HG03039 (cell line): Measurements from ENCODE around the gene DGKD.

Experiments used
- ATAC-seq: cut with Tn5 transposase; IDR thresholded peaks from one replicate; pipeline ENCODE4 v1.9.1; 2021; ENCODE audit warnings: mild to moderate bottlenecking, moderate library complexity; ENCODE audit not compliant: unreplicated experiment

DGKD gene

GRCh38 chr2:233423552-233423860 is 69.2 kb downstream of the DGKD start:
- ATAC-seq, result no peak

DNA sequence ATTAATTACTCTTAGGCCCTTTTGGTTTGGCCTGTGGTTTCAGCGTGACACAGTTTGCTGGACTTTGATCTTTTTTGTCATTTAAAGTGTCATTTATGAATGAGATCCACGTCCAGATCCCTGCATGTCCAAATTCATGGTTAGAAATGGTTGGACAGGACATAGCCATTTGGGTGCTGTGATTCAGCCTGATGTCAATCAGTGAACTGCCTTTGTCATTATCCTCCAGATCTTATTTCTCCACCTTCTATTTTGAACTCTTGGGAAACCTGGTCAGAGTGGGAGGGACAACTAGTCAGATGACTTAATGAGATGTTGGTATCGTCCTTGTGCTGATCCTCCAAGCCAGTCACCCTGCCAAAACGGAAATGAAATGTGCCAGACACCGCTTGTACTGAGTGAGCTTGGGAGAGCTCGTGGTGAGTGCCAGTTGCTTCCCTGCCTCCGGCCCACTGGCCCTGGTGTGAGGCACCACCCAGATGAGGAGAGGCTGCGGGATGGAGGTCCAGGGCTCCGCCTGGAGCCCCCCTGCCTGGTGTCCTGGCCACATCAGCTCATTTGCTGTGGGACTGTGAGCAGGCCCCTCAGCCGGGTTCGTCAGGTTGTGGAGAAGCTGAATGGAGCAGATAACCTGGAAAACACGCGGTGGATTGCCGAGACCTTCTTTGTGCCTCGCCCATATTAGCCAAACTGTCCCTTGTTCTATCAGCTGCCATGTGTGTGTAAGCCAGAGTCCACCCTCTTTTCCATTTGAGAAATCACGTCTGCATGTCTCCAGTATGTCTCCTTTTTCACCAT is 70.1 kb downstream of the DGKD start:
- no peak for ATAC-seq

GRCh38 chr2:233426619-233427342 is 72.5 kb downstream of the DGKD start:
- ATAC-seq, result no peak

DNA sequence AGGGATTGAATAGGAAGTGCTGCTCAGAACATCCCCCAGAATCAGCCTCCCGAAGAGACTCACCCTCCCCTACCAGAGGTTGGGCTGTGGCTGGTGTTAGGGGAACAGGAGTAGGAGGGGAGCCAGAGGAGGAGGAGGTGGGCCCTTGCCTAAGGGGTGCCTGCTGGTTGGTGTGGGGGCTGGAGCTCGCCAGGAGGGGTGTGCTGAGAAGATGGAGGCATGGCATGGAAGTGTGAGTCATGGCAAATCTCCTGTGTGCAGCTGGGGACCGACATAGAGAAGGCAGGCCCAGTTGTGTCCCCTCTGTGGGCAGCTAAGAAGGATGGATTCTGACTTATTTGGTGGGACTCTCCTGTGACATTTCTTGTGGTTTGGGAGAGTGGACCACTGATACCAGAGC is 73.7 kb downstream of the DGKD start:
- no peak for ATAC-seq

DNA sequence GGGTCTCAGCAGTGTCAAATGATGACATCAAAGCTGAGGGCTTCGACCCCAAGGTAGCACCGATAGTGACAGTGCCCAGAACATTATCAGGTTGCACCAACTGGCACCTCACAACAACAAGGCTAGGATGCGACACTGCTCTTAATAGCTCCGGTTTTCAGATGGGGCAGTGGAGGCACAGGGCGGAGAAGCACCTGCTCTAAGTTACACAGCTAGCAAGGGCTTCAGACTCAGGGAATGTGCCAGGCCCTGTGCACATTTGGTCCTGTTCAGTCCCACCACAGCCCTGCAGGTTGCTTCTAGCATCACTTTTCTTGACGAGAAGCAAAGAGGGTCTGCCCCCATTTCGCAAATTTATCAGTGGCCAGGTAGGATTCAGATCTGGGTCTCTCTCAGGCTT is 74.1 kb downstream of the DGKD start:
- ATAC-seq, result no peak

GRCh38 chr2:233429175-233429897 is 75.0 kb downstream of the DGKD start:
- no peak for ATAC-seq

DNA sequence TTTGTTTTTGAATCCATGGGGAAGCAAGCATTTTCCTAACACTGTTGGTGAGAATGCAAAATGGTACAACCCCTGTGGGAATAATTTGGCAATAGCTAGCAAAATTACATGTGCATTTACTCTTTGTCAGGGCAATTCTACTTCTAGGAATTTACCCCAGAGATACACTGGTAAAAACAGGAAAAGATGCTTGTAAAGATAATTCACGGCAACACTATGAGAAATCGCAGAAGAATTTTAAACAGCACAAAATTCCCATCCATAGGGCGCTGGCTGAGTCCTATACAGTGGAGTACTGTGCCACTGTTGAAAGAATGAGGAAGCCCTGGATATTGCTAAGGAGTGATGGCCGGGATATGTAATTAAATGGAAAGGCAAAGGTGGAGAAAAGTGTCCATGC is 75.8 kb downstream of the DGKD start:
- ATAC-seq, result no peak

GRCh38 chr2:233430651-233431050 is 76.4 kb downstream of the DGKD start:
- no peak for ATAC-seq

DNA sequence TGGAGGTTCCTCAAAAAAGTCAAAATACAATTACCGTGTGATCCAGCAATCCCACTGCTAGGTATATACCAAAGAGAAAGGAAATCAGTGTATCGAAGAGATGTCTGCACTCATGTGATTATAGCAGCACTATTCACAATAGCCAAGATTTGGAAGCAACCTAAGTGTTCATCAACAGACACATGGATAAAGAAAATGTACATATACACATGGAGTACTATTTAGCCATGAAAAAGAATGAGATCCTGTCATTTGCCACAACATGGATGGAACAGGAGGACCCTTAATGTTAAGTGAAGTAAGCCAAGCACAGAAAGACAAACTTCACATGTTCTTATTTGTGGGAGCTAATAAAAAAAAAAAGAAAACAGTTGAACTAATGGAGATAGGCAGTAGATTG is 78.7 kb downstream of the DGKD start:
- ATAC-seq, result no peak

DNA sequence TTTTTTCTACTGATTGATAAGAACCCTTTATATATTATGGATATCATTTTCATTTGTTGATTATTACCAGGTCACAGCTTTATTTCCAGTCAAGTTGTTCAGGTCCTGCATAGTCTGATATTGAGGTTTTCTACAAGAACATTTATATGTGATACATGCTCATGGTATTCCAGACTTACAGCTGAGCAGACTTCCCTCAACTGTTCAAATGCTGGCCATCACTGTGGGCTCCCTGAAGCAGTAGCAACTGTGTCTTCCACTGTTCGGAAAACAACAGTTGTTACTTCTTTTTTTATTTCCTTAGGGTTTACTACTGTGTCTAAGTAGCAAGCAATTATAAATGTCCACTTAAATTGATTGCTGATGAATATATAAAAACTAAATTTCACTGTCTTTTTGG is 79.5 kb downstream of the DGKD start:
- no peak for ATAC-seq

GRCh38 chr2:233434666-233435330 is 80.5 kb downstream of the DGKD start:
- no peak for ATAC-seq

DNA sequence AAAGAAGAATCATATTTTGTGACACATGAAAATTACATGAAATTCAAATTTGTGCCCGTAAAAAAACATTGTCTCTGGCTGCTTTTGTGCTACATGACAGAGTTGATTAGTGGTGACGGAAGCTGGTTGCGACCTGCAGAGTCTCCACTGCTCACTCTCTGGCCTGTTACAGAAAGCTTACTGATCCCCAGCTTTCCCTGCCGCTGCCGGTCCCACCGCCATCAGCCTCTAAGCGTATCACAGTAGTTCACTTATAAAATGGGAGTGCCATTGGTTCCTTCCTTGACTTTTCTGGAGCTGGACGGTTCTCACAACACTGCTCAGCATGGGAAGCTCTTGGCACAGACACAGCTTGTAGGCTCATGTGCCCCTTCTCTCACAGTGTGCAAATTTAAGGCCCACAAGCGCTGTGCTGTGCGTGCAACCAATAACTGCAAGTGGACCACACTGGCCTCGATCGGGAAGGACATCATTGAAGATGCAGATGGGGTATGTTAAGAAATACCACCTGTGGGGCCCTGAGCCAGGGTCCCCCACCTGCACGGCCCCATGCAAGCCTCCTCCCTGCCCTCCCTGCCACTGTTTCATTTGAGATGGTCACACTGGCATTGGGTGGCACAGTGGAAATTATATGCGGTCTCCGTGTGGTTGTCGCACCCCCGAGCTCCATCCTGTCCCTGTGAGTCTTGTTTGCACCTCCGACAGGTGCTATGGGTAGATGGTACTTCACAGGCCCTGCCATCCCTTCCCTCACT is 81.3 kb downstream of the DGKD start:
- no peak for ATAC-seq

GRCh38 chr2:233436191-233436581 is 81.9 kb downstream of the DGKD start:
- ATAC-seq, result no peak

DNA sequence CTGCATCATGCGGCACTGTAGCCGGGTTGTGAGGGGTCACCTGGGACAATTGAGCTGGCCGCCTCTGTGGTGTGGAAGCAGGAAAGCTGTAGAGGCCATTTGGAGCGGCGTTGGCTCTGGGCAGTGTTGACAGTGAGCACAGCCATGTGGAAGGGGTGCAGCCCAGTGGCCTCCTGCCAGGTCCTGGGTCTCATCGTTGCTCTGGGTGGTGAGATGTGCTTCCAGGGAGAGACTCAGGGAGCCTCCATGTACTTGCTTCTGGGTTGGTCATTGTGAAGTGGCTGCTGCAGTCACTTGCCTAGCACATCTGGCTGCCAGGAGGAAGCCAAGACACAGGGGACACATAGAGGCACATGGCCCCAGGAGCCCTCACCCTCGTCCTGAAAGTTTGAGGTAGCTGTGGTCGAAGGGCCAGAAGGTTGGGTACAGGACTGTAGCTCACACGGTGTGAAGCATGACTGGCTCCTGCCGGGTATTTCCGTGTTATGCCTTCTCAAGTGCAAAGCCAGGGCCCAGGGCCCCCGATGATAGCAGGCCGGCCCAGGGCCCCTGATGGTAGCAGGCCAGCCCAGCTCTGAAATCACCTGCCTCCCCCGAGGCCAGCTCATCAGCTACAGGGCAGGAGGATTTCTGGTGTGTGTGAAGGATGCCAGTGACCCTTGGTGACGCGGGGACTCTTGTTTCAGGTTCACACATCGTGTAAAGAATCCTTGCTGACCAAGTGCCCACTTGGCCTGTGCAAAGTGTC is 82.6 kb downstream of the DGKD start:
- ATAC-seq, result no peak

GRCh38 chr2:233437439-233437955 is 83.2 kb downstream of the DGKD start:
- no peak for ATAC-seq

DNA sequence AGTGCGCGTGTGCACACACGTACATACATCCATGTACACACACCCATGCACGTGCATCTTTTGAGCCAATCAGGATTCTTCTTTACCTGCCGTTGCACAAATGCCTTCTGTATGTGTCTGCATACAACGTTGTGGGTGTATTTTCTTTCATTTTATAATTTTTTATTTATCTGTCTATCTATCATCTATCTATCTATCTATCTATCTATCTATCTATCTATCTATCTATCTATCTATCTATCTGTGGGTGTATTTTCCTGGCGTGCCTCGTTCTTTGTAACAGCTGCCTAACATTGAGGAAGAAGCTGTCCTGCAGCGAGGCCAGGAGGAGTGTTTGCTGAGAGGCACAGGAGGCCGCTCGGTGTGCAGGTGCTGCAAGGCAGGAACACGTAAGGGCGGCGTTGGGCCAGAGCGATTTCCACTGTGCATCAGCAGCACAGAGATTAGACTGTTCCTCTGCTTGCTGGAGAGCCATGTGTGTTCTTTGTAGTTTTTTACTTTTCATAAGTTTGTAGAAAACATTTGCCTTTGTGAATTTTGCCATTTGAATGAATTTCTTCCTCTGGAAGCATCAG is 84.4 kb downstream of the DGKD start:
- ATAC-seq, result no peak

GRCh38 chr2:233439191-233439590 is 84.9 kb downstream of the DGKD start:
- no peak for ATAC-seq

- ATAC-seq, result no peak
Measured at GRCh38 chr2:233440314-233440713, 86.0 kb downstream of the DGKD start.

- no peak for ATAC-seq
Measured at GRCh38 chr2:233440714-233441113, 86.4 kb downstream of the DGKD start.
